ENCODE results near the gene HES3. TPM values are rescaled to one million over a fixed set of nuclear protein-coding genes. Genes with fewer than 3 reads are reported as not detected.

HES3 gene
- total RNA-seq, 4 donors from 2014 or later: not detected

- peaks cover 0 to 7% (median 0%) of the 10 kb centered on the region in 3 donors for H3K36me3 ChIP-seq
- no peak overlapping the region for H3K27ac ChIP-seq
- H3K27me3 ChIP-seq: no peaks in the 10 kb centered on the region
- peaks cover 5 to 44% (median 25%) of the 10 kb centered on the region in 4 donors for H3K4me1 ChIP-seq
- peak overlapping the region in 1 of 4 donors; percentile 69 for H3K4me3 ChIP-seq
- no peak for TF ChIP-seq POLR2A (IDR thresholded peaks at IDR 0.05)
- TF ChIP-seq CTCF (IDR thresholded peaks at IDR 0.05): no peak
- no peak for DNase-seq
- no peaks in the 10 kb centered on the region for H3K9me3 ChIP-seq
Observed at GRCh38 chr1:6207075-6207885, 36.7 kb upstream of the HES3 start.

DNA sequence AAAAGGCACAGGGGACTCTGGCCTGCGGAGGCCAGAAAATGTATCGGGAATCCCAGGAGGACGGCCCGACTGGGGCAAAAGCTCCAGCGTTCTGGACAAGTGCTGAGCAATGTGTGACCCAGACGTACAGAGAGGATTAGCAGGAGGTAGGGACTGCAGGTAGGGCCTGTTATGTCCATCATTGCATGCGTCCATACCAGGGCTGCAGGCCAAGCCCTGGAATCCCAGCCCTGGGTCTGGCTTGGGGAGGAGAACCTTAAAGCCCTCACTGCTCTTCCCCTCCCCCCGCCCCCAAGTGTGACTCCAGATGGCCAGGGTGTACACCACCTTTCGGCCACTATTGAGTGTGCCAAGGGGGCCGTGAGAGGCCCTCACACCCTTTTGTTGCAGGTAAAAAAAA, 36.1 kb upstream of the HES3 start:
- Histone ChIP-seq H3K36me3 (peaks cover 0 to 7% (median 0%) of the 10 kb centered on the region in 3 donors), H3K27ac (no peak overlapping the region), H3K27me3 (no peaks in the 10 kb centered on the region), H3K4me1 (peaks cover 5 to 44% (median 25%) of the 10 kb centered on the region in 4 donors), H3K9me3 (no peaks in the 10 kb centered on the region), H3K4me3 (no peak overlapping the region)
- TF ChIP-seq CTCF (IDR thresholded peaks at IDR 0.05): no peak
- TF ChIP-seq POLR2A (IDR thresholded peaks at IDR 0.05): no peak
- no peak for DNase-seq

DNA sequence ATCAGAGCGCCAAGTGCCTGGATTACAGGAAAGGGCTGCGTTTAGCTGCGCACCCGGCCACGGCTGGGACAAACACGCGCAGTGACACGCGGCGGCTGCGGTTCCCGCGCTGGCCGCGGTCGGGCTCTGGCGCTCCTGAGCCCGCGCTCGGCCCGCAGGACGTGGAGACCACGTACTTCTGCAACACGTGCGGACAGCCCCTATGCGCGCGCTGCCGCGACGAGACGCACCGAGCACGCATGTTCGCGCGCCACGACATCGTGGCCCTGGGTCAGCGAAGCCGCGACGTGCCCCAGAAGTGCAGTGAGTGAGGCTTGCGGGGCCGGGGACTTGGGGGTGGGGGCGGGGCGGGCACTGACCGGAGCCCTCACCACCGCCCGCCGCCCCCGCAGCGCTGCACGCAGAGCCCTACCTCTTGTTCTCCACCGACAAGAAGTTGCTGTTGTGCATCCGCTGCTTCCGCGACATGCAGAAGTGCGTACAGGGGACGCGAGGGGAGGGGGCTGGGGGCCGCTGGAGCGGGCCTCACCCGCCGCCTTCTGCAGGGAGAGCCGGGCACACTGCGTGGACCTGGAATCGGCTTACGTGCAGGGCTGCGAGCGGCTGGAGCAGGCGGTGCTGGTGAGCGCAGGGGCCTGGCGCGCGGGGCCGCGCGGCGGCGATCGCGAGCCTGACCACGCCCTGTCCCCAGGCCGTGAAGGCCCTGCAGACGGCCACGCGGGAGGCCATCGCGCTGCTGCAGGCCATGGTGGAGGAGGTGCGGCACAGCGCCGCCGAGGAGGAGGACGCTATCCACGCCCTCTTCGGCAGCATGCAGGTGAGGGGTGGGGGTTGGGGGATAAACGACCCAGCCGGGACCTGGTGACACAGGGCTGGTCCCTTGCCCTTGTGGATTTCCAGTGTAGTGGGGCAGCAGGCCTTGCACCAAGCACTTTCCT, 35.0 kb upstream of the HES3 start:
- H3K9me3 ChIP-seq: no peaks in the 10 kb centered on the region
- H3K4me1 ChIP-seq: peaks cover 5 to 44% (median 25%) of the 10 kb centered on the region in 4 donors
- TF ChIP-seq CTCF (IDR thresholded peaks at IDR 0.05): peak; percentile 22 to 72 (median 53)
- TF ChIP-seq POLR2A (IDR thresholded peaks at IDR 0.05): no peak
- no peaks in the 10 kb centered on the region for H3K27me3 ChIP-seq
- peak overlapping the region in 1 of 4 donors; percentile 38 for H3K27ac ChIP-seq
- H3K4me3 ChIP-seq: peak overlapping the region; percentile 29 to 57 (median 52)
- peaks cover 0 to 7% (median 0%) of the 10 kb centered on the region in 3 donors for H3K36me3 ChIP-seq
- DNase-seq: peak in 2 of 3 donors; percentile 62 to 78

GRCh38 chr1:6209661-6210580, 34.1 kb upstream of the HES3 start:
- peaks cover 5 to 39% (median 23%) of the 10 kb centered on the region in 4 donors for H3K4me1 ChIP-seq
- no peaks in the 10 kb centered on the region for H3K9me3 ChIP-seq
- H3K4me3 ChIP-seq: peak overlapping the region in 1 of 4 donors; percentile 54
- H3K27me3 ChIP-seq: no peaks in the 10 kb centered on the region
- H3K27ac ChIP-seq: no peak overlapping the region
- DNase-seq: no peak
- H3K36me3 ChIP-seq: peaks cover 0 to 7% (median 0%) of the 10 kb centered on the region in 3 donors
- TF ChIP-seq POLR2A (IDR thresholded peaks at IDR 0.05) (no peak), CTCF (IDR thresholded peaks at IDR 0.05) (no peak)

Measured in Peyer's patch (tissue), 4 donors.